ENCODE results near the gene CYTL1.

Gene CYTL1

GRCh38 chr4:4980621-4981230, 38.5 kb downstream of the CYTL1 start:
- DNase-seq (ENCODE audit: low read depth): no peak
- TF ChIP-seq, protein P1, sequence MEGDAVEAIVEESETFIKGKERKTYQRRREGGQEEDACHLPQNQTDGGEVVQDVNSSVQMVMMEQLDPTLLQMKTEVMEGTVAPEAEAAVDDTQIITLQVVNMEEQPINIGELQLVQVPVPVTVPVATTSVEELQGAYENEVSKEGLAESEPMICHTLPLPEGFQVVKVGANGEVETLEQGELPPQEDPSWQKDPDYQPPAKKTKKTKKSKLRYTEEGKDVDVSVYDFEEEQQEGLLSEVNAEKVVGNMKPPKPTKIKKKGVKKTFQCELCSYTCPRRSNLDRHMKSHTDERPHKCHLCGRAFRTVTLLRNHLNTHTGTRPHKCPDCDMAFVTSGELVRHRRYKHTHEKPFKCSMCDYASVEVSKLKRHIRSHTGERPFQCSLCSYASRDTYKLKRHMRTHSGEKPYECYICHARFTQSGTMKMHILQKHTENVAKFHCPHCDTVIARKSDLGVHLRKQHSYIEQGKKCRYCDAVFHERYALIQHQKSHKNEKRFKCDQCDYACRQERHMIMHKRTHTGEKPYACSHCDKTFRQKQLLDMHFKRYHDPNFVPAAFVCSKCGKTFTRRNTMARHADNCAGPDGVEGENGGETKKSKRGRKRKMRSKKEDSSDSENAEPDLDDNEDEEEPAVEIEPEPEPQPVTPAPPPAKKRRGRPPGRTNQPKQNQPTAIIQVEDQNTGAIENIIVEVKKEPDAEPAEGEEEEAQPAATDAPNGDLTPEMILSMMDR (IDR thresholded peaks at IDR 0.05; ENCODE audit: control insufficient read depth, extremely low read depth, insufficient read depth): no peak
- H3K4me3 ChIP-seq (ENCODE audit: low read depth, low read length): no peak overlapping the region

GRCh38 chr4:4979971-4980370, 39.3 kb downstream of the CYTL1 start:
- DNase-seq (ENCODE audit: low read depth): no peak
- H3K4me3 ChIP-seq (ENCODE audit: low read depth, low read length): no peak overlapping the region
- TF ChIP-seq, protein P1 (IDR thresholded peaks at IDR 0.05; ENCODE audit: control insufficient read depth, extremely low read depth, insufficient read depth): no peak

GRCh38 chr4:4974727-4975126, 44.5 kb downstream of the CYTL1 start:
- no peak for DNase-seq (ENCODE audit: low read depth)
- TF ChIP-seq, protein P1 (IDR thresholded peaks at IDR 0.05; ENCODE audit: control insufficient read depth, extremely low read depth, insufficient read depth): no peak
- no peak overlapping the region for H3K4me3 ChIP-seq (ENCODE audit: low read depth, low read length)

GRCh38 chr4:4971796-4972195, 47.5 kb downstream of the CYTL1 start:
- no peak overlapping the region for H3K4me3 ChIP-seq (ENCODE audit: low read depth, low read length)
- no peak for DNase-seq (ENCODE audit: low read depth)
- TF ChIP-seq, protein P1 (IDR thresholded peaks at IDR 0.05; ENCODE audit: control insufficient read depth, extremely low read depth, insufficient read depth): no peak

GRCh38 chr4:4969298-4969697, 50.0 kb downstream of the CYTL1 start:
- TF ChIP-seq, protein P1 (IDR thresholded peaks at IDR 0.05; ENCODE audit: control insufficient read depth, extremely low read depth, insufficient read depth): no peak
- DNase-seq (ENCODE audit: low read depth): no peak
- no peak overlapping the region for H3K4me3 ChIP-seq (ENCODE audit: low read depth, low read length)

DNA sequence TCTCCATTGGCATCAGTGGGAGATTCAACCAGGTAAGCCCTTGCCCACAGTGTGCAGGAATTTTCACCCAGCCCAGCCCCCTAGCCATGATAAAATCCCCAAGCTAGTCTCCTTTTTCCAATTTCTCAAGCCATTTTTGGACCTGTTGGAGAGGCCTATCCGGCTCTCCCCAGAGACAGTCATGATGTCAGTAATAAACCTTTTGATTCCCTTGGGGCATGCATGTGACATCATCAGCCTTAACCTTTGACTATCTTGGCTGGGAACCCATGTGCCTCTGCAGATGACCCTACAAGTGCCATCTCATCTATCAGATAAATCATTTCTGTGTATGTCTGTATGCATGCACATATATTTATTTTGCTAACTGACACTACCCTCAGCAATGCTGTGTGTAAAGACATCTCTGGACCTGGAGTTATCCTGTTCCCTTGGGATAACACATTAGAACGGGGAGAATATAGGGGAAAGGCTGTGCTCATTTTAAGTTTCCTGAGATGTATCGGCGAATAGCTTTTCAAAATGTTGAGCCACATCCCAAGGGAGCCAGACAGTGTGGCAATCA, 51.0 kb downstream of the CYTL1 start:
- DNase-seq (ENCODE audit: low read depth): no peak
- H3K4me3 ChIP-seq (ENCODE audit: low read depth, low read length): no peak overlapping the region
- TF ChIP-seq, protein P1 (IDR thresholded peaks at IDR 0.05; ENCODE audit: control insufficient read depth, extremely low read depth, insufficient read depth): no peak
